8988T (cell line): ENCODE measurements around the gene RTBDN.

Experiments
- DNase-seq: peaks from one replicate; pipeline ENCODE4 v3.0.0; 2011

Gene RTBDN

DNA sequence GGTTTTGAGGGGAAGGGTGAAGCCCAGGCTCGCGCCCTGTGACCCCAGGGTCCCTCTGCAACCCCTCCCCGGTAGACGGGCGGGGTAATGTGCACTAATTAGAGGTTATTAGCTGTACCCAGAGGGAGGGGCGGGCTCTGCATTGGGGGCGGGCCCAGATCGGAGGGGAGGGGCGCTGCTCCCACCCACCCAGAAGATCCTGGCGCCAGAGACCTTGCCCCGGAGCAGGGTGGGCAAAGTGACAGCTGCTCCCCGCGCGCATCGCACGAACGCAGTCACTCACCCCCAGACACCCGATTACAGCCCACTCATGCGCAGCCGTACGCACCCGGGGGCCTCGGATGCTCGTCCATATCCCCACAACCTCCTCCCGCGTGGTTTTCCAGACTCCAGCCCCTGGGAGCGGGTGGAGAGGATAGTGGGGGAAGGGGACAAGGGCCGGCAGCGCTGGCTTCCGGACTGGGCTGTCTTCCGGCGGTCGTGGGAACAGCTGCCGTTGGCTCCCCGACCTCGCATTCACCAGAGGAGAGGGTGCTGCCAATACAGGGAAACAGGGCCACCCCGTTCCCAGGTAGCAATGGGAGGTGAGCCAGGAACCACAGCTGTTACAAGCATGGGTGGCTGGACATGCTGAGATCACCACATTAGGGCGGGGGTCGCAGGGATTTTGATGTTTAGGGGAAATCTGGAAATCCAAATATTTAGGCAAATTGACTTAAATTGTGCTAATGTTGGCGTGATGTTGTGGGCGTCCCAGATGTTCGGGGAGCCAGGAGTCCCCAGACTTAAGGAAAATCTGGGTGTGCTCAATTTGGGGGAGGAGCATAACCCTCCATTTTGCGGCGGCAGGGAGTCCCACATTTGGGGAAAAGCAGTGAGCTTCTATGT is 56.1 kb downstream of the RTBDN start:
- DNase-seq = no peak

DNA sequence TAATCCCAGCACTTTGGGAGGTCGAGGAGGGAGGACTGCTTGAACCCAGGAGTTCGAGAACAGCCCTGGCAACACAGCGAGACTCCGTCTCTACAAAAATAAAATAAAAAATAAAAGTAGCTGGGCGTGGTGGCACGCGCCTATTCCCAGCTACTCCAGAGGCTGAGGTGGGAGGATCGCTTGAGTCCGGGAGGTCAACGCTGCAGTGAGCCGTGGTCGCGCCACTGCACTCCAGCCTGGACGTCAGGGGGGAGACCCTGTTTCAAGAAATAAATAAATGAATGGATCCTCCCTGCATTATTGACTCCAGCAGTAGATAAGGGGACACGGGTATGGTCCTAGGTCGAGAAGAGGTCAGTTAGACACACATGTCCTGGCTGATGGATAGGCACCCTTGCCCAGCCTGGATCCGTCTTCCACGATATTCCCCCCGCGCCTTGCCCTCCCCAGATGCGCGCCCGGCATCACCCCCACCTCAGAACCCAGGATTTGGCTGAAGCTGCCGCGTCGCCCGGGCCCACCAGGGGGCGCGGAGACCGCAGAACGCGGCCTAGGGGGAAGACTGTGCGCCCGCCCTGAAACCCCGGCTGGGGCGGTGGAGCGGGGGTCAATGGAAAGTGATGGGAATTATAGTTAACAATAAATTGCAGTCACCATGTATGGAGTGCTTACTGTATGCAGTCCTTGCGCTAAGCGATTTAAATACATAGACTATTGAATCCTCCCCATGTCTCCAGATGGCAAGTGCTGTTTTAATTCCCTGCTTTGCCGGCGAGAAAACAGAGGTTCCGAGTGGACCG is 57.0 kb downstream of the RTBDN start:
- DNase-seq = peak; percentile 76
